Renal pelvis (tissue), 4 donors: Measurements from ENCODE around the gene TJAP1. TPM values are rescaled to one million over a fixed set of nuclear protein-coding genes. Genes with fewer than 3 reads are reported as not detected.
"Not testable (repeated sequence)": the region's sequence is repeated elsewhere in the genome, so short reads cannot be mapped to it uniquely, and the experiment has no call there.

Experiments
- DNase-seq: peaks from one replicate; pipeline ENCODE4 v3.0.0-alpha.2; 2013
- polyA plus RNA-seq, 3 donors: library from polyadenylated mRNA; unstranded; fragments of 120-200 nt; gene quantifications; one replicate each; pipeline ENCODE4 v1.2.1, GENCODE V29; 2013; ENCODE audit not compliant: insufficient read length in 3 of 3

Gene TJAP1
- polyA plus RNA-seq, 3 donors, result 35.1 to 46.0 (median 45.1) TPM

DNA sequence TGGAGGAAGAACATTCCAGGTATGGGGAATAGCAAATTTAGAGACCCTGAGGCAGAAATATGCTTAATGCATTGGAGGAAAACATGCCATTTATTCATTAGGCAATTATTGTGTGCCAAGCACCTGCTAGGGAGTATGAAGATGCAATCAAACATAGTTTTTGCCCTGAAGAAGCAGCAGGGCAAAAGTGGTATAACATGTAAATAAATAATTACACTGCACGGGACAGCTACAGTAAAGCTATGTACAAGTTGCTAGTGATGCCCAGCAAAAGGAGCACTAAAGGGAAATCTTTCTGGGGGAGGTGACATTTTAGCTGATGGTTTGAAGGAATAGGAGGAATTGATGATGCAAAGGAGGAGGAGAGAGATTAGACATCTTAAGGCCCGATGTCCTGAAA is 624 bp upstream of the TJAP1 start:
- DNase-seq, result no peak

- no peak for DNase-seq
Observed at GRCh38 chr6:43478008-43478372, 620 bp downstream of the TJAP1 start.

- no peak for DNase-seq
Observed at GRCh38 chr6:43481075-43481474, 3.7 kb downstream of the TJAP1 start.

DNA sequence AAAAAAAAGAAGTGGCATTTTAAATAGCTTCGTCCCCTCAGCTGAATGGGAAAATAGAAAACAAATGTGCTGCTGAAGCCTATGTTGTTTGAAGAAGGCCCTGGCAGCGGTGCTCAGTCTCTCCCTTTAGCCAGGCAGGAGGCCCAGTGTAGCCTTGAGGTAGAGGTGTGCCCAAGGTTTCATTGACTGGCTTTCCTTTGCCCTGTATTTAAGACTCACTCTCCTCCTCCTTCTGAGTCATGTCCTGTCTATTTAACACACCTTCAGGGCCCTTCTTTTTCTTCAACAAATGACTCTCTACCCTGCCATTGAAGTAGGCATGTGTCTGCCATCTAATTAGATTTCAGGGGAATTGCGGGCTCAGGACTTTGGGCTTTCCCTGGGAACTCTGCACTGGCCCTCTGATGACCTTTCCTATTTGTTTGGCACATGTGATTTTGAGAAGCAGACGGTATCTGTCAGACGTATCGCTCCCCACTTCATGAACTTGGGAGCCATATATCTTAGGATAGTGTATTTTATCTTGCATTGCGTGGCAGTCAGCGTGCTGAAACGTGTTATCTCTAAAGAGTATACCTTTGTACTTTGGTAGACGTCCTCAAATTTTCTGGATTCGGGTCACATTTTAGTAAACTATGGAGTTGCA is 4.3 kb downstream of the TJAP1 start:
- no peak for DNase-seq

GRCh38 chr6:43488667-43489276 is 11.4 kb downstream of the TJAP1 start:
- DNase-seq, result no peak

DNA sequence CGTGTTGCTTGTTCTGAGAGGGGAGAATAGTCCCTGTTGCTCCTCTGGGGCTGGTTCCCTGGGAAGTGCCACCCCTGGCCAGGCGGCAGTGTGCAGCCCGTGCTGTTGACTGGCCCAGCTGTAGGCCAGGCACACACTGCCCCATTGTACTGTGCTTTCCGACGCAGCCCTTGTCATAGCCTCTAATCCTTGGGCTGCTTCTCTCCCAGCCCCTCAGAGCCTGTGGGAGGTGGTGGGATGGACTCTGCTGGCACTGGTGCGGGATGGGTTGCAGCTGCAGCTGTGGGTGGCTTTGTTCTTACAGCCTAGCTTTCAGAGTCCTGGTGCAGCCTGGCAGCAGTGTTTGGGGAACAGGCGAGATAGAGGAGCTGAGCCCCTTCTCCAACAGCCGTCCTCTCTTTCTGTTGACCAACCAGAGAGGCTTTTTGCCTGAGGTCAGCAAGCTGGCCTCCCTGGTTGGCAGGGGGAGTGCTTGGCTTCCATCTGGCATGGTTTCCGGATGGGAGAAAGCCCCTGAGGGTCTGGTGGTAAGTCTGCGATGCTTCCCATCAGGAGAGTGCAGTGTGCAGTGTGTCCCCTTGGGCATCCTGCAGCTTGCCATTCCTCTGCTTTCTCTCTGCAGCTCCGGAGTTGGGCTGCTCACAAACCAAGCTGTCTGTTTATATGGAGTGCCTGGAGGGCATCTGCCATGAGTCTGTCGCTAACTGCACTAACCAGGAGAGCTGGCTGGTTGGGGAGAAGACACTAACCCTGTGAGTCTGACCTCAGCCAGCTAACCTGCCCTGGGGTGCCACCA is 12.1 kb downstream of the TJAP1 start:
- DNase-seq, result no peak

DNA sequence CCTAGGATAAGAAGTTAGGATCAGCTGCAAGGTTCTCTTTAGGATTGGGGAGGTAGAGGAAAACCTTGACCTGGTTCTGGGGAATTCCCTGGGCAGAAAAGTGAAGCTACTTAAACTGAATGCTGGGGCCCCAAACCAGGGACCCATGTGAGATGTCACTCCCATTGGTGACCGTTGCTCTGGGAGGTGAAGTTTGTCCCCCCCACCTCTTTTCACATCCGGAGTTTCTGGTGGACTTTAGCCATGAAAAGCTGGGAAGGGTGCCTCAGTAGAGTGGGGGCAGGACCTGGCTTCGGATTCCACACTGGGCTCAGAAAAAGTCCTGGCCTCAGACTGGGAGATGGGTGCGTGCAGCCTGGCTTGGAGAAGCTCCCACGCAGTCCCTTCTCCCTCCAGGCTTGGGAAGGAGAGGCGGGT is 13.2 kb downstream of the TJAP1 start:
- DNase-seq, result no peak

DNA sequence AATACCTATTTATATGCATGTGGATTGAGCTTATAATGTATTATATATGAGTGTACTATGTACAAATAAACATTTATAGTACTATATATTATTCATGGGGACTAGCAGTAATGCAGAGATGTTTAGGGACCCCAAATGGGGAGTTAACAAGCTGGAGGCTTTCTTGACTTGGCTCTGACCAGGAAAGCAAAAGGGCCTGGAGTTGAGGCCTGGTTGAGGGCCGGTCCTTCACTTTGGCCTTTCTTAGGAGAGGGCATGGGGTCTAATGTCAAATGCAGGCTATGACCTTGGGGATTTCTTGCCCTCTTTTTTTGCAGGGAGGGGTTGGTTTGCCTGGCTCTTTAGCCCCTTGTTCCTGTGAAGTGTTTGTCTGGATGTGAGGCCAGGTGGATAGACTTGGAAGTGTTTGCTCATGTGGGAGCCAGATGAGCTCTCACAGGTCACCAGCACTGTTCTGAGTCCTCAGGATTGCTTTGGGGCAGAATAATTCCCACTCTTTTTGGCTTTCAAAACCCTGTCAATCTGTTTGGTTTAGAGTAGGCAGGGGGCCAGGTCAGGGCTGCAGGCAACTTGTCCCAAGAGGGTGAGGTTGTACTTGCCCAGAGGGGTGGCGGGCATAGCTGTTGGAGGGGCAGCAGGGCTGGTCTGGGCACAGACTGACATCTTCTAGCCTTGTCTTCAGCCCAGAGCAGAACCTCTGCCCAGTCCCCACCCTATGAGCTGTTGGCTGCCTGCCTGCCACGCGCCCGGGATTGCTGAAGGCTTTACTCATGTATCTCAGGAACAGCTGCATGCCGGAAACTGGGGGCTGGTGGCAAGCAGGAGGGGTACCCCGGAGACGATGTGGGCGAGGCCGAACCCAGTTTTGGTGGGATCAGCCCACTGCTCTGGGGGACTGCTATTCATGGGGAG is 14.6 kb downstream of the TJAP1 start:
- DNase-seq, result no peak

GRCh38 chr6:43492673-43493072 is 15.3 kb downstream of the TJAP1 start:
- no peak for DNase-seq

DNA sequence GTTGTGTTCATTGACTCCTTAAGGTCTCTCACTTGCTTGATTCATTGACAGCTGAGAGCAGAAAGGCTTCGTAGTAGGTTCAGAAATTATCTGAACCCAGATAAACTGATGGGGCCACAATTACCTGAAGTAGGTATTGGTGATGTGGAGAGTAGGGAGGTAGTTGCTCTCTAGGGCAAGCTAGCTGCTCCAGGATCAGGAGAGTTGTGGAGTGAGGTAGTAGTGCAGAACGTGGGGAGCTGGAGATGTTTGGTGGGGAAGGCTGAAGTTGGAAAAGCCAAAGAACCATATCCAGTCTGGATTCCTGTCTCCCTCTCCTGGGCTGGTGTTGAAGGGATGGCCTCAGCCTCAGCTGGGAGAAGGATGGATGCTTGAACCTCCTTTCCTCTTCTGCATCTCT is 15.9 kb downstream of the TJAP1 start:
- DNase-seq, result no peak

GRCh38 chr6:43493833-43494232 is 16.5 kb downstream of the TJAP1 start:
- no peak for DNase-seq

GRCh38 chr6:43494321-43494720 is 17.0 kb downstream of the TJAP1 start:
- no peak for DNase-seq

- DNase-seq, result no peak
Observed at GRCh38 chr6:43494766-43495165, 17.4 kb downstream of the TJAP1 start.

- DNase-seq, result no peak
Observed at GRCh38 chr6:43495409-43495941, 18.1 kb downstream of the TJAP1 start.

DNA sequence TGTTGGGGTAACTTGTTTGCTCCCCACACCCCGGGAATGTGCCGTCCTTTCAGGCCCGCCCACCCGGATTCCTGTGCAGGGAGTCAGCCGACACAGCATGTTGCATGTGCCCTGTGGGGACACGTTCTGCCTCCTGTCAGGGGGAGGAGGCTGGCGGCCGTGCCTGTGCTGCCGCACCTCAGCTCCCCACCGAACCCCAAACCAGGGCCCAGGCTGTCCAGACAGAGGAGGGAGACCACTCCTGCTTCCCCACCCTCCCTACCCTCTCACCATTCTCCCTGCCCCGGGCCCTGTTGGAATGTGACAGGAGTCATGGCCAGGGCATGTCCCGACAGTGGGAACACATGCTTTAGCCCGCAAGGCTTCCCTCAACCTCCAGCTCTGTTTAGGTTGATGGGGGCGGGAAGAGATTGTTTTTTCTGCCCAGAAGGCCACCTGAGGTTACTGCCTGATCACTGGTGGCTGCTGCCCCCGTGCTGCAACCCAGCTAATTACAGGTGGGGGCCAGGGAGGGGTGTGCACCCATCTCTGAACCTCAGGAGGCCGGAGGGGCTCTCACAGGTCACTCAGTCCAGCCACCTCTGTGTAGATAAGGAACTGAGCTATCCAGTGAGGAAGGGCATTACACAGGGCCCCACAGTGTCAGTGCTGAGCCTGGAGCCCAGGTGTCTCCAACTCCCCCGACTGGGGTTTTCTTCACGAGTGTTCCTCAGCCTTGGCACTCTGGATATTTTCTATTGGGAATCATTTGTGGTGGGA is 19.2 kb downstream of the TJAP1 start:
- no peak for DNase-seq

DNA sequence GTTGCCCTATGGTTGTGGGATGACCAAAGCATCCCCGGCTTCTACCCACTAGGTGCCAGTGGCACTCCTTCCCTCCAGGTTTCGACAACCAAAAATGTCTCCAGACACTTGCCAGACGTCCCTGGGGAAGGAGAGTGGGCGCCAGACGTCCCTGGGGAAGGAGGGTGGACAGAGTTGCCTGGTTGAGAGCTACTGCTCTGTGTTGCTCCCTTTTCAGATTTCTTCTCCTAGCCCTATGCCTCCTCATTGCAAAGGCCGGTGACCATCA is 19.7 kb downstream of the TJAP1 start:
- no peak for DNase-seq

- DNase-seq, result no peak
Observed at GRCh38 chr6:43497689-43498088, 20.3 kb downstream of the TJAP1 start.

- DNase-seq, result not testable (repeated sequence)
Observed at GRCh38 chr6:43498291-43498690, 20.9 kb downstream of the TJAP1 start.

- no peak for DNase-seq
Observed at GRCh38 chr6:43499028-43499815, 21.9 kb downstream of the TJAP1 start.

GRCh38 chr6:43500921-43501320 is 23.6 kb downstream of the TJAP1 start:
- DNase-seq, result no peak

GRCh38 chr6:43502666-43503065 is 25.3 kb downstream of the TJAP1 start:
- no peak for DNase-seq
